NCI-H146 treated with DMSO at 0.1 percent for 48 hours (cell line): ENCODE measurements around the gene EXOSC10.
"Not testable (repeated sequence)": the region's sequence is repeated elsewhere in the genome, so short reads cannot be mapped to it uniquely, and the experiment has no call there.

ENCODE experiments used
- DNase-seq: peaks from one replicate; lab custom pipeline; 2025; ENCODE audit not compliant: unreplicated experiment; lab: John Stamatoyannopoulos, UW

EXOSC10 gene

DNA sequence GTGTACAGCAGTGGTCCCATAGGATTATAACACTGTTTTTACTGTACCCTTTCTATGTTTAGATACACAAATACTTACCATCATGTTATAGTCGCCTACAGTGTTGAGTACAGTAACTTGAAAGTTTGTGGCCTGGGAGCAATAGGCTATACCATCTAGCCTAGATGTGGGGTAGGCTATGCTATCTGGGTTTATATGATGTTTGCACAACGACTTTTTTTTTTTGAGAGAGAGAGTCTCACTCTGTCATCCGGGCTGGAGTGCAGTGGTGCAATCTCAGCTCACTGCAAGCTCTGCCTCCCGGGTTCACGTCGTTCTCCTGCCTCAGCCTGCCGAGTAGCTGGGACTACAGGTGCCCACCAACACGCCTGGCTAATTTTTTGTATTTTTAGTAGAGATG is 80.3 kb downstream of the EXOSC10 start:
- not testable (repeated sequence) for DNase-seq
